ENCODE results near the gene LAMA2.

- TF ChIP-seq CTCF (conservative IDR thresholded peaks at IDR 0.05 in 1 of 2, IDR thresholded peaks at IDR 0.05 in 1 of 2; ENCODE audit: low read depth in 1 of 2, low read length in 2 of 2) (no peak), EZH2 (IDR thresholded peaks at IDR 0.05; ENCODE audit: low read length, missing control alignments) (no peak)
Measured at GRCh38 chr6:129369737-129370136, 486.8 kb downstream of the LAMA2 start.

Measured in fibroblast of lung (primary cell).